ENCODE results near the gene KNDC1. TPM values are rescaled to one million over a fixed set of nuclear protein-coding genes. Genes with fewer than 3 reads are reported as not detected.

The KNDC1 gene
- total RNA-seq, 3 donors from 2014 or later = 0.98 to 2.3 TPM; not detected in 1

- Histone ChIP-seq H3K9me3 (no peaks in the 10 kb centered on the region), H3K36me3 (no peaks in the 10 kb centered on the region)
These were observed 110.8 kb downstream of the KNDC1 start for GRCh38 chr10:133270773-133271297.

GRCh38 chr10:133271521-133272300 lies 111.7 kb downstream of the KNDC1 start:
- H3K9me3 ChIP-seq = no peaks in the 10 kb centered on the region
- H3K4me3 ChIP-seq = no peak overlapping the region
- intact Hi-C loops (cut with DNase I; ENCODE audit: low total_unique reads) = no loop called here
- no peak for TF ChIP-seq POLR2AphosphoS5 (IDR thresholded peaks at IDR 0.05)
- TF ChIP-seq POLR2A (IDR thresholded peaks at IDR 0.05) = no peak
- no peak for TF ChIP-seq CTCF (IDR thresholded peaks at IDR 0.05)
- H3K27ac ChIP-seq = no peak overlapping the region
- peaks cover 0 to 18% of the 10 kb centered on the region in 2 donors for H3K27me3 ChIP-seq
- H3K36me3 ChIP-seq = no peaks in the 10 kb centered on the region
- DNase-seq (ENCODE audit: low spot score in 2 of 2) = no peak
- H3K4me1 ChIP-seq = peaks cover 0 to 8% of the 10 kb centered on the region in 2 donors

More at GRCh38 chr10:133270773-133271297, 110.8 kb downstream of the KNDC1 start:
- no peak for DNase-seq (ENCODE audit: low spot score in 2 of 2)
- TF ChIP-seq POLR2AphosphoS5 (IDR thresholded peaks at IDR 0.05) (no peak), POLR2A (IDR thresholded peaks at IDR 0.05) (no peak), CTCF (IDR thresholded peaks at IDR 0.05) (no peak)
- peaks cover 0 to 9% of the 10 kb centered on the region in 2 donors for H3K27me3 ChIP-seq
- no peaks in the 10 kb centered on the region for H3K4me1 ChIP-seq
- no peak overlapping the region for H3K27ac ChIP-seq
- no peak overlapping the region for H3K4me3 ChIP-seq
- intact Hi-C loops (cut with DNase I; ENCODE audit: low total_unique reads) = no loop called here

GRCh38 chr10:133272301-133272963 lies 112.4 kb downstream of the KNDC1 start:
- Histone ChIP-seq H3K27me3 (peaks cover 0 to 23% of the 10 kb centered on the region in 2 donors), H3K36me3 (no peaks in the 10 kb centered on the region), H3K9me3 (no peaks in the 10 kb centered on the region), H3K4me1 (peaks cover 0 to 9% of the 10 kb centered on the region in 2 donors), H3K27ac (no peak overlapping the region), H3K4me3 (no peak overlapping the region)
- TF ChIP-seq POLR2A (IDR thresholded peaks at IDR 0.05) (no peak), POLR2AphosphoS5 (IDR thresholded peaks at IDR 0.05) (no peak), CTCF (IDR thresholded peaks at IDR 0.05) (no peak)
- DNase-seq (ENCODE audit: low spot score in 2 of 2) = no peak
- intact Hi-C loops (cut with DNase I; ENCODE audit: low total_unique reads) = no loop called here

GRCh38 chr10:133272964-133273420 lies 113.0 kb downstream of the KNDC1 start:
- Histone ChIP-seq H3K4me1 (peaks cover 0 to 9% of the 10 kb centered on the region in 2 donors), H3K4me3 (no peak overlapping the region), H3K9me3 (no peaks in the 10 kb centered on the region), H3K36me3 (no peaks in the 10 kb centered on the region), H3K27me3 (peaks cover 0 to 23% of the 10 kb centered on the region in 2 donors), H3K27ac (no peak overlapping the region)
- DNase-seq (ENCODE audit: low spot score in 2 of 2) = no peak
- intact Hi-C loops (cut with DNase I; ENCODE audit: low total_unique reads) = no loop called here
- TF ChIP-seq POLR2AphosphoS5 (IDR thresholded peaks at IDR 0.05) (no peak), CTCF (IDR thresholded peaks at IDR 0.05) (no peak), POLR2A (IDR thresholded peaks at IDR 0.05) (no peak)
